ENCODE results near the gene NFE2L2. TPM values are rescaled to one million over a fixed set of nuclear protein-coding genes. Genes with fewer than 3 reads are reported as not detected.

The NFE2L2 gene
- total and polyA plus RNA-seq, 2 experiments from 2014 or later, result 88.3 to 90.2 TPM

GRCh38 chr2:177262092-177262491, 2.4 kb downstream of the NFE2L2 start:
- Histone ChIP-seq H4K20me1 (ENCODE audit: insufficient read depth, poor library complexity, severe bottlenecking) (peaks cover 53% of the 10 kb centered on the region), H3K9me2 (replicated peaks; ENCODE audit: insufficient read depth) (no peaks in the 10 kb centered on the region), H3K4me2 (peak overlapping the region; percentile 80), H3K36me3 (replicated peaks; ENCODE audit: insufficient read depth, low read depth) (no peaks in the 10 kb centered on the region), H2AFZ (no peak overlapping the region), H3K9me3 (ENCODE audit: low read depth) (no peaks in the 10 kb centered on the region), H3K4me1 (ENCODE audit: insufficient read depth) (peaks cover 49% of the 10 kb centered on the region), H3K27ac (peak overlapping the region; percentile 100), H3K27me3 (no peaks in the 10 kb centered on the region), H3K79me2 (peaks cover 69% of the 10 kb centered on the region), H3K4me3 (peak overlapping the region; percentile 44)
- TF ChIP-seq, protein P1, sequence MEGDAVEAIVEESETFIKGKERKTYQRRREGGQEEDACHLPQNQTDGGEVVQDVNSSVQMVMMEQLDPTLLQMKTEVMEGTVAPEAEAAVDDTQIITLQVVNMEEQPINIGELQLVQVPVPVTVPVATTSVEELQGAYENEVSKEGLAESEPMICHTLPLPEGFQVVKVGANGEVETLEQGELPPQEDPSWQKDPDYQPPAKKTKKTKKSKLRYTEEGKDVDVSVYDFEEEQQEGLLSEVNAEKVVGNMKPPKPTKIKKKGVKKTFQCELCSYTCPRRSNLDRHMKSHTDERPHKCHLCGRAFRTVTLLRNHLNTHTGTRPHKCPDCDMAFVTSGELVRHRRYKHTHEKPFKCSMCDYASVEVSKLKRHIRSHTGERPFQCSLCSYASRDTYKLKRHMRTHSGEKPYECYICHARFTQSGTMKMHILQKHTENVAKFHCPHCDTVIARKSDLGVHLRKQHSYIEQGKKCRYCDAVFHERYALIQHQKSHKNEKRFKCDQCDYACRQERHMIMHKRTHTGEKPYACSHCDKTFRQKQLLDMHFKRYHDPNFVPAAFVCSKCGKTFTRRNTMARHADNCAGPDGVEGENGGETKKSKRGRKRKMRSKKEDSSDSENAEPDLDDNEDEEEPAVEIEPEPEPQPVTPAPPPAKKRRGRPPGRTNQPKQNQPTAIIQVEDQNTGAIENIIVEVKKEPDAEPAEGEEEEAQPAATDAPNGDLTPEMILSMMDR (IDR thresholded peaks at IDR 0.05; ENCODE audit: poor library complexity), result no peak
- no peak for TF ChIP-seq EZH2phosphoT487 (IDR thresholded peaks at IDR 0.05; ENCODE audit: low read depth, severe bottlenecking, unreplicated experiment)
- TF ChIP-seq EZH2 (IDR thresholded peaks at IDR 0.05; ENCODE audit: borderline replicate concordance), result no peak
- no peak for DNase-seq (ENCODE audit: low spot score)
- WGBS (ENCODE audit: low lambda C conversion rate, missing lambda C conversion rate), result 50% methylated on average over 2 of the region's 2 CpGs

DNA sequence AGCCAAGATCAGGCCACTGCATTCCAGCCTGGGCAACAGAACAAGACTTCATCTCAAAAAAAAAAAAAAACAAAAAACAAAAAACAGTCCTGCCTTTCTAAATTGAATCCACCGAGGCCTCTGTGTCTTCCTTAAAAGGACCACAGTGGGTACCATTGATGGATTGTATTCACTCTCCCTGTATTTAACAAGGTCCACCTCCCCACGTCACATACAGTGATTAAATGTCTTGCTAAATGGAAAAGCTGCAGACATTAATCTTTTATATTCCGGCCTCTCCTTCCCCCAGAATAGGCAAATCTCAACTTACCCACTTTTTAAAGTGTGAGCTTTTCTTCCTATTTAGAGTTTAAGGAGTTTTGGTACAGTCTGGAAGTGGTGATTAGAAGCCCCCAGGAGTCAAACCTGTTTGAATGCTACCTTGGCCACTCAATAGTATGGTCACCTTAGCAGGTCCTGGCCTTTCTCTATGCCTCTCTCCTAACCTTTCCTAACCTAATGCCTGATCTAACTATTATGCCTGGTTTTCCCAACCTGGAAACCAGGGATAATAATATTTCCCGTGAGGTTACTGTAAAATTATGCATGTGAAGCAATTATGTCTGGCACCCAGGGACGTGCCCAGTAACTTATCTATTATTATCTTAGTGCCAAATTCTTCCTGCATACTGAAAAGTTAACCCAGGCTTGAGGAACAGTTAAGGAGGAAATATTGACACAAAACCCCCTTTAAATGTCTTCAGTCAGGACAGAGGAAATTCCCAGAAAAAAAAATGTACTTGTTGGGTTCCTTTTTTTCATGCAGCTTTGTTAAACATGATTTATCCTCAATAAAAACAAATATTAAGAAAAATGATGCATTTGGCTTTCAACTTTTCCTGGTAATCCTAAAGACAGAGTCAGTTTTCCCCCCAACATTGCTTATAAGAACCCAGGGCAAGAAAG, 3.1 kb downstream of the NFE2L2 start:
- H3K4me1 ChIP-seq (ENCODE audit: insufficient read depth), result peaks cover 48% of the 10 kb centered on the region
- H3K36me3 ChIP-seq (replicated peaks; ENCODE audit: insufficient read depth, low read depth), result no peaks in the 10 kb centered on the region
- no peaks in the 10 kb centered on the region for H3K27me3 ChIP-seq
- no peak overlapping the region for H2AFZ ChIP-seq
- peak overlapping the region; percentile 100 for H3K27ac ChIP-seq
- peaks cover 60% of the 10 kb centered on the region for H4K20me1 ChIP-seq (ENCODE audit: insufficient read depth, poor library complexity, severe bottlenecking)
- peak overlapping the region; percentile 44 for H3K4me3 ChIP-seq
- H3K79me2 ChIP-seq, result peaks cover 76% of the 10 kb centered on the region
- TF ChIP-seq EZH2 (IDR thresholded peaks at IDR 0.05; ENCODE audit: borderline replicate concordance) (no peak), EZH2phosphoT487 (IDR thresholded peaks at IDR 0.05; ENCODE audit: low read depth, severe bottlenecking, unreplicated experiment) (no peak)
- TF ChIP-seq, protein P1 (IDR thresholded peaks at IDR 0.05; ENCODE audit: poor library complexity), result no peak
- WGBS (ENCODE audit: low lambda C conversion rate, missing lambda C conversion rate), result 37% methylated on average over 5 of the region's 5 CpGs
- H3K4me2 ChIP-seq, result peak overlapping the region; percentile 80
- no peaks in the 10 kb centered on the region for H3K9me3 ChIP-seq (ENCODE audit: low read depth)
- no peaks in the 10 kb centered on the region for H3K9me2 ChIP-seq (replicated peaks; ENCODE audit: insufficient read depth)
- DNase-seq (ENCODE audit: low spot score), result no peak

- Histone ChIP-seq H3K4me2 (peak overlapping the region; percentile 80), H3K4me1 (ENCODE audit: insufficient read depth) (peaks cover 49% of the 10 kb centered on the region), H3K79me2 (peaks cover 87% of the 10 kb centered on the region), H3K4me3 (no peak overlapping the region), H3K27me3 (no peaks in the 10 kb centered on the region), H3K9me2 (replicated peaks; ENCODE audit: insufficient read depth) (no peaks in the 10 kb centered on the region), H3K27ac (no peak overlapping the region), H4K20me1 (ENCODE audit: insufficient read depth, poor library complexity, severe bottlenecking) (peaks cover 70% of the 10 kb centered on the region), H3K9me3 (ENCODE audit: low read depth) (no peaks in the 10 kb centered on the region), H3K36me3 (replicated peaks; ENCODE audit: insufficient read depth, low read depth) (no peaks in the 10 kb centered on the region), H2AFZ (no peak overlapping the region)
- TF ChIP-seq, protein P1 (IDR thresholded peaks at IDR 0.05; ENCODE audit: poor library complexity), result no peak
- TF ChIP-seq EZH2 (IDR thresholded peaks at IDR 0.05; ENCODE audit: borderline replicate concordance) (no peak), EZH2phosphoT487 (IDR thresholded peaks at IDR 0.05; ENCODE audit: low read depth, severe bottlenecking, unreplicated experiment) (no peak)
- WGBS (ENCODE audit: low lambda C conversion rate, missing lambda C conversion rate), result 62% methylated on average over 1 of the region's 1 CpG
- DNase-seq (ENCODE audit: low spot score), result no peak
Measured at GRCh38 chr2:177260379-177260778, 4.1 kb downstream of the NFE2L2 start.

Data from hepatocyte (in vitro differentiated cells).